K562 (cell line): Measurements from ENCODE around the gene ARL16. TPM values are rescaled to one million over a fixed set of nuclear protein-coding genes. Genes with fewer than 3 reads are reported as not detected.

Experiments
- ATAC-seq: fragments of 200-7000 bp; cut with Tn5 transposase; 3 replicates; pipeline ENCODE4 v1.9.1; 2020; ENCODE audit warnings: moderate library complexity
- BruUV-seq: library from RNA; stranded (reverse); fragments of 400-500 nt; replicated peaks from 2 replicates; lab custom pipeline; 2021; lab: Mats Ljungman, UMichigan
- CTCF ChIA-PET: fragments of 300-600 bp; formaldehyde crosslinking; extraction: SDS; loops from one replicate; lab custom pipeline; 2021; ENCODE audit warnings: low intra/inter-chr PET ratio; lab: Yijun Ruan, JAX
- POLR2A ChIA-PET: fragments of 300-600, 350-650 bp; sonication (Branson Sonifier 250); formaldehyde crosslinking; extraction: SDS; loops from one replicate; lab custom pipeline; 2021; ENCODE audit warnings: antibody characterized with exemption, inconsistent platforms; lab: Yijun Ruan, JAX
- DNase-seq, 4 experiments: peaks; one replicate each; pipeline versions ENCODE4 v3.0.0 to v3.0.0-alpha.2; 2011 to 2018; ENCODE audit warnings: low spot score in 3 of 4, mixed read lengths in 3 of 4; ENCODE audit errors: extremely low read depth in 1 of 4
- FAIRE-seq: peaks from 2 replicates; lab custom pipeline; 2011; peaks lifted over from hg19 to GRCh38; lab: Jason Lieb, UNC
- H2AFZ ChIP-seq: 2 replicates; pipeline ENCODE4 v1.6.0; 2011; ENCODE audit warnings: low read depth, low read length, control low read depth, inconsistent platforms
- H3K27ac ChIP-seq: fragments of 200-600 bp; 3 replicates; pipeline ENCODE4 v1.8.0; 2011; ENCODE audit warnings: low read depth, mild to moderate bottlenecking, control low read depth, inconsistent platforms, low read length, moderate library complexity, mixed read lengths; ENCODE audit errors: extremely low read depth
- H3K27me3 ChIP-seq, 2 experiments: fragments of 300-600 bp in 1 of 2; 2 replicates in 1 of 2; 3 replicates in 1 of 2; pipeline versions ENCODE4 v1.6.0 to v1.8.0; 2011; ENCODE audit warnings: inconsistent platforms in 2 of 2, low read length in 2 of 2, mild to moderate bottlenecking in 1 of 2, mixed read lengths in 1 of 2, moderate library complexity in 1 of 2; ENCODE audit not compliant: control insufficient read depth in 2 of 2, insufficient read depth in 2 of 2
- H3K36me3 ChIP-seq: fragments of 300-600 bp; 3 replicates; pipeline ENCODE4 v1.8.0; 2011; ENCODE audit warnings: mild to moderate bottlenecking, low read length, inconsistent platforms; ENCODE audit not compliant: control insufficient read depth, insufficient read depth
- H3K4me1 ChIP-seq, 2 experiments: fragments of 200-600 bp in 1 of 2; replicated peaks in 1 of 2; 2 replicates in 1 of 2; 3 replicates in 1 of 2; pipeline versions ENCODE4 v1.5.1 to v1.8.0; 2011; ENCODE audit warnings: inconsistent platforms in 2 of 2, low read length in 2 of 2, mild to moderate bottlenecking in 1 of 2, mixed read lengths in 1 of 2, moderate library complexity in 1 of 2; ENCODE audit not compliant: control insufficient read depth in 2 of 2, insufficient read depth in 2 of 2
- H3K4me2 ChIP-seq: 2 replicates; pipeline ENCODE4 v1.6.1; 2011; ENCODE audit warnings: low read length, control low read depth, inconsistent platforms, mixed read lengths; ENCODE audit not compliant: insufficient read depth
- H3K4me3 ChIP-seq: fragments of 200-600 bp; sonication (generic), shearing (Covaris generic); 2 replicates; pipeline ENCODE4 v1.5.1; 2016; ENCODE audit warnings: control low read depth, inconsistent platforms
- H3K79me2 ChIP-seq: fragments of 200-600 bp; 3 replicates; pipeline ENCODE4 v1.8.0; 2011; ENCODE audit warnings: low read length, inconsistent platforms; ENCODE audit not compliant: control insufficient read depth, insufficient read depth
- H3K9ac ChIP-seq, 2 experiments: 2 replicates each; pipeline versions ENCODE4 v1.6.0 to v1.6.1; 2011; ENCODE audit warnings: low read depth in 2 of 2, low read length in 2 of 2, control low read depth in 1 of 2, inconsistent platforms in 1 of 2, mild to moderate bottlenecking in 1 of 2, mixed read lengths in 1 of 2; ENCODE audit not compliant: insufficient read depth in 1 of 2
- H3K9me1 ChIP-seq: one replicate; pipeline ENCODE4 v1.6.0; 2011; ENCODE audit warnings: inconsistent platforms, mild to moderate bottlenecking, low read length, moderate library complexity; ENCODE audit not compliant: control insufficient read depth, insufficient read depth
- H3K9me3 ChIP-seq: replicated peaks from 2 replicates; pipeline ENCODE4 v1.5.1; 2011; ENCODE audit warnings: low read depth, low read length, inconsistent platforms; ENCODE audit not compliant: control insufficient read depth, insufficient read depth
- H4K20me1 ChIP-seq: replicated peaks from 2 replicates; pipeline ENCODE4 v1.6.1; 2011; ENCODE audit warnings: low read length, inconsistent platforms, mixed read lengths; ENCODE audit not compliant: control insufficient read depth, insufficient read depth
- ESRRA ChIP-seq: fragments of 450-650 bp; IDR thresholded peaks from 2 replicates; pipeline ENCODE4 v1.6.1; 2014; ENCODE audit warnings: low read depth, mild to moderate bottlenecking, moderate library complexity, borderline replicate concordance
- NFYB ChIP-seq: IDR thresholded peaks from 2 replicates; pipeline ENCODE4 v1.6.1; 2011; ENCODE audit warnings: mild to moderate bottlenecking, moderate library complexity; ENCODE audit not compliant: insufficient read length; ENCODE audit errors: extremely low read depth
- WGBS: fragments of 100-300 bp; shearing (Covaris generic); methylation state at CpG from one replicate; pipeline ENCODE4 v1.1.6; 2016; ENCODE audit warnings: low coverage, mixed read lengths; ENCODE audit not compliant: insufficient coverage; ENCODE audit errors: missing lambda C conversion rate; 5-methylcytosine and 5-hydroxymethylcytosine counted together
- in situ Hi-C: fragments of 300-500 bp; cut with MboI; formaldehyde crosslinking; loops from 4 replicates; pipeline ENCODE4 v1.15.0; 2018; ENCODE audit warnings: inconsistent platforms, mixed read lengths
- intact Hi-C: fragments of 100-400 bp; cut with micrococcal nuclease; formaldehyde crosslinking; loops from 2 replicates; pipeline ENCODE4 v1.14.2; 2022
- polyA plus RNA-seq, 8 experiments: library from polyadenylated mRNA; depleted of rRNA in 4 of 8; stranded (reverse) in 5 of 8; unstranded in 3 of 8; fragments of >200 nt; fragmentation: Nextera tagmentation in 2 of 8; fragmentation: Illumina TruSeq in 1 of 8; extraction: Ambion mirVana in 2 of 8; extraction: Trizol in 1 of 8; gene quantifications; 2 replicates each; pipeline versions ENCODE4 v1.2.1 to v1.2.3, GENCODE V29; 2011 to 2014; ENCODE audit warnings: inconsistent platforms in 1 of 8, missing spikeins in 1 of 8
- total RNA-seq, 7 experiments: library from RNA; depleted of rRNA in 6 of 7; stranded (reverse); fragments of >200 nt in 6 of 7; fragmentation: Illumina TruSeq in 2 of 7; extraction: Trizol in 2 of 7; gene quantifications; 2 replicates each; pipeline versions ENCODE4 v1.2.1 to v1.2.3, GENCODE V29; 2011 to 2021; ENCODE audit warnings: low replicate concordance in 1 of 7
- TF ChIP-seq, protein P1 (sequence below): fragments of 450-650 bp; IDR thresholded peaks from 2 replicates; pipeline ENCODE4 v1.6.1; 2018; ENCODE audit not compliant: partially characterized antibody

The ARL16 gene
- total and polyA plus RNA-seq, 9 of the 15 experiments (the other 6 are each of a cell fraction or from before 2014, with no cell fraction given) = 5.4 to 32.4 (median 22.6) TPM

DNA sequence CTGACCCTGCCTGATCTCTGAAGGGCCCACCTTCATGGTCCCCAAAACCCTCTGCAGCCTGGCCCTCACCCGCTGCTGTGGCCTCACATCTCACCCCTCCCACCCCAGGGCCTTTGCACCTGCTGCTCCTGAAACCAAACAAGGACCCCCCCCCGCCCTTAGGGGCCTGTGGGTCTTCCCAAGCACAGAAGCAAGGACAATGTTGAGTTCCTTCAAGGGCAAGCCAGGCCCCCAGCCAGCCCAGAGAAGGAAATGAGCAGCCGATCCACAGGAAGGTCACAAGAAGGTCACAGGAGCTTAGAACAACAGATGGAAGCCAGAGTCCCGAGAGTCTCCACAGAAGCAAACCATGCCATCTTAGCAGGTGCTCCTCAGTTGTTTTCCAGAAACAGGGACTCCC lies 26.8 kb downstream of the ARL16 start:
- Histone ChIP-seq H3K36me3 (no peaks in the 10 kb centered on the region), H3K9me3 (no peaks in the 10 kb centered on the region), H2AFZ (no peak overlapping the region), H3K9me1 (no peaks in the 10 kb centered on the region), H3K27me3 (no peaks in the 10 kb centered on the region), H3K79me2 (no peaks in the 10 kb centered on the region), H3K9ac (peak overlapping the region in 1 of 2 experiments; percentile 74; a peak in 1 of 4 replicates), H3K27ac (no peak overlapping the region), H3K4me3 (no peak overlapping the region), H4K20me1 (no peaks in the 10 kb centered on the region), H3K4me2 (no peak overlapping the region), H3K4me1 (peaks cover 0 to 33% of the 10 kb centered on the region in 2 experiments; a peak in 3 of 5 replicates)
- DNase-seq (peak in 1 of 4 experiments; percentile 7), FAIRE-seq (no peak), ATAC-seq (no peak)
- TF ChIP-seq ESRRA = peak; percentile 52; the same call in 1 of the 2 replicates
- TF ChIP-seq, protein P1, sequence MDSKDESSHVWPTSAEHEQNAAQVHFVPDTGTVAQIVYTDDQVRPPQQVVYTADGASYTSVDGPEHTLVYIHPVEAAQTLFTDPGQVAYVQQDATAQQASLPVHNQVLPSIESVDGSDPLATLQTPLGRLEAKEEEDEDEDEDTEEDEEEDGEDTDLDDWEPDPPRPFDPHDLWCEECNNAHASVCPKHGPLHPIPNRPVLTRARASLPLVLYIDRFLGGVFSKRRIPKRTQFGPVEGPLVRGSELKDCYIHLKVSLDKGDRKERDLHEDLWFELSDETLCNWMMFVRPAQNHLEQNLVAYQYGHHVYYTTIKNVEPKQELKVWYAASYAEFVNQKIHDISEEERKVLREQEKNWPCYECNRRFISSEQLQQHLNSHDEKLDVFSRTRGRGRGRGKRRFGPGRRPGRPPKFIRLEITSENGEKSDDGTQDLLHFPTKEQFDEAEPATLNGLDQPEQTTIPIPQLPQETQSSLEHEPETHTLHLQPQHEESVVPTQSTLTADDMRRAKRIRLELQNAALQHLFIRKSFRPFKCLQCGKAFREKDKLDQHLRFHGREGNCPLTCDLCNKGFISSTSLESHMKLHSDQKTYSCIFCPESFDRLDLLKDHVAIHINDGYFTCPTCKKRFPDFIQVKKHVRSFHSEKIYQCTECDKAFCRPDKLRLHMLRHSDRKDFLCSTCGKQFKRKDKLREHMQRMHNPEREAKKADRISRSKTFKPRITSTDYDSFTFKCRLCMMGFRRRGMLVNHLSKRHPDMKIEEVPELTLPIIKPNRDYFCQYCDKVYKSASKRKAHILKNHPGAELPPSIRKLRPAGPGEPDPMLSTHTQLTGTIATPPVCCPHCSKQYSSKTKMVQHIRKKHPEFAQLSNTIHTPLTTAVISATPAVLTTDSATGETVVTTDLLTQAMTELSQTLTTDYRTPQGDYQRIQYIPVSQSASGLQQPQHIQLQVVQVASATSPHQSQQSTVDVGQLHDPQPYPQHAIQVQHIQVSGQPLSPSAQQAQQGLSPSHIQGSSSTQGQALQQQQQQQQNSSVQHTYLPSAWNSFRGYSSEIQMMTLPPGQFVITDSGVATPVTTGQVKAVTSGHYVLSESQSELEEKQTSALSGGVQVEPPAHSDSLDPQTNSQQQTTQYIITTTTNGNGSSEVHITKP = peak; percentile 56
- TF ChIP-seq NFYB = no peak
- POLR2A ChIA-PET = interaction anchor here (1.7 kb wide), 1 partner anchor 10 kb away, joined by 4 read pairs; no protein-coding TSS in a partner anchor
- BruUV-seq = no TSS peak
- WGBS = 46% methylated on average over 4 of the region's 4 CpGs
- in situ Hi-C loops (no loop called here), intact Hi-C loops (no loop called here)
- CTCF ChIA-PET = interaction anchor here (0.5 kb wide), 1 partner anchor 342 kb away, joined by 4 read pairs; no protein-coding TSS in a partner anchor
